Measurements from ENCODE around the gene C6orf52. TPM values are rescaled to one million over a fixed set of nuclear protein-coding genes. Genes with fewer than 3 reads are reported as not detected.
"Not testable (repeated sequence)": the region's sequence is repeated elsewhere in the genome, so short reads cannot be mapped to it uniquely, and the experiment has no call there.

Gene C6orf52
- total and polyA plus RNA-seq, 9 of the 15 experiments (the other 6 are each of a cell fraction or from before 2014, with no cell fraction given): 6.7 to 37.0 (median 11.1) TPM

DNA sequence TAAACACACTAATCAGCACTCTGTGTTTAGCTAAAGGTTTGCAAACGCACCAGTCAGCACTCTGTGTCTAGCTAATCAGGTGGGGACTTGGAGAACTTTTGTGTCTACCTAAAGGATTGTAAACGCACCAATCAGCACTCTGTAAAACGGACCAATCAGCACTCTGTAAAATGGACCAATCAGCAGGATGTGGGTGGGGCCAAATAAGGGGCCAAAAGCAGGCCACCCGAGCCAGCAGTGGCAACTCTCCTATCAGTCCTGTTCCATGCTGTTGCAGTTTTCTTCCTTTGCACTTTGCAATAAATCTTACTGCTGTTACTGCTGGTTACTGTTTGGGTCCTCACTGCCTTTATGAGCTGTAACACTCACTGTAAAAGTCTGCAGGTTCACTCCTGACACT, 47.2 kb upstream of the C6orf52 start:
- in situ Hi-C loops (cut with MboI); H3K4me3 ChIP-seq; H3K36me3 ChIP-seq (ENCODE audit: control insufficient read depth, insufficient read depth, low read length); H3K27me3 ChIP-seq (ENCODE audit: control insufficient read depth in 2 of 2, insufficient read depth in 2 of 2, low read length in 2 of 2); H4K20me1 ChIP-seq (replicated peaks; ENCODE audit: control insufficient read depth, insufficient read depth, low read length); H3K27ac ChIP-seq (ENCODE audit: extremely low read depth, low read depth, low read length); H3K79me2 ChIP-seq (ENCODE audit: control insufficient read depth, insufficient read depth, low read length); BruUV-seq (replicated peaks); H2AFZ ChIP-seq (ENCODE audit: low read depth, low read length); H3K9me3 ChIP-seq (replicated peaks; ENCODE audit: control insufficient read depth, insufficient read depth, low read depth, low read length); CTCF ChIA-PET (ENCODE audit: low intra/inter-chr PET ratio); H3K9me1 ChIP-seq (ENCODE audit: control insufficient read depth, insufficient read depth, low read length); H3K4me2 ChIP-seq (ENCODE audit: insufficient read depth, low read length); FAIRE-seq; intact Hi-C loops (cut with micrococcal nuclease); DNase-seq (ENCODE audit: extremely low read depth in 1 of 4, low spot score in 3 of 4); H3K9ac ChIP-seq (ENCODE audit: insufficient read depth in 1 of 2, low read depth in 2 of 2, low read length in 2 of 2): not testable (repeated sequence)
- POLR2A ChIA-PET: interaction anchor here (0.6 to 2.0 kb wide), 4 partner anchors 8 to 641 kb away, joined by 3 to 10 read pairs (median 6); partner anchors contain the start of gene TMEM14C
- H3K4me1 ChIP-seq (replicated peaks in 1 of 2; ENCODE audit: control insufficient read depth in 2 of 2, insufficient read depth in 2 of 2, low read length in 2 of 2): peaks cover 11 to 18% of the 10 kb centered on the region in 2 experiments
- TF ChIP-seq RBM25 (IDR thresholded peaks at IDR 0.05; ENCODE audit: low read depth, low read length, severe bottlenecking): peak; percentile 82
- TF ChIP-seq ZNF316 (IDR thresholded peaks at IDR 0.05): peak; percentile 81
- TF ChIP-seq SP1 (CRISPR knock-in tag; IDR thresholded peaks at IDR 0.05): peak; percentile 60; the same call in 1 of the 2 replicates
- TF ChIP-seq, protein P1, sequence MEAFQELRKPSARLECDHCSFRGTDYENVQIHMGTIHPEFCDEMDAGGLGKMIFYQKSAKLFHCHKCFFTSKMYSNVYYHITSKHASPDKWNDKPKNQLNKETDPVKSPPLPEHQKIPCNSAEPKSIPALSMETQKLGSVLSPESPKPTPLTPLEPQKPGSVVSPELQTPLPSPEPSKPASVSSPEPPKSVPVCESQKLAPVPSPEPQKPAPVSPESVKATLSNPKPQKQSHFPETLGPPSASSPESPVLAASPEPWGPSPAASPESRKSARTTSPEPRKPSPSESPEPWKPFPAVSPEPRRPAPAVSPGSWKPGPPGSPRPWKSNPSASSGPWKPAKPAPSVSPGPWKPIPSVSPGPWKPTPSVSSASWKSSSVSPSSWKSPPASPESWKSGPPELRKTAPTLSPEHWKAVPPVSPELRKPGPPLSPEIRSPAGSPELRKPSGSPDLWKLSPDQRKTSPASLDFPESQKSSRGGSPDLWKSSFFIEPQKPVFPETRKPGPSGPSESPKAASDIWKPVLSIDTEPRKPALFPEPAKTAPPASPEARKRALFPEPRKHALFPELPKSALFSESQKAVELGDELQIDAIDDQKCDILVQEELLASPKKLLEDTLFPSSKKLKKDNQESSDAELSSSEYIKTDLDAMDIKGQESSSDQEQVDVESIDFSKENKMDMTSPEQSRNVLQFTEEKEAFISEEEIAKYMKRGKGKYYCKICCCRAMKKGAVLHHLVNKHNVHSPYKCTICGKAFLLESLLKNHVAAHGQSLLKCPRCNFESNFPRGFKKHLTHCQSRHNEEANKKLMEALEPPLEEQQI (IDR thresholded peaks at IDR 0.05): 0 out of 2 replicates have a peak, but pooled peaks have one; percentile 57
- peak; percentile 58 for TF ChIP-seq CC2D1A (IDR thresholded peaks at IDR 0.05)
- peak; percentile 48 for TF ChIP-seq C11orf30 (IDR thresholded peaks at IDR 0.05; ENCODE audit: low read depth)
- peak; percentile 53 for TF ChIP-seq ASH1L (IDR thresholded peaks at IDR 0.05; ENCODE audit: borderline replicate concordance, low read depth, partially characterized antibody)
- TF ChIP-seq MAFG (tag; conservative IDR thresholded peaks at IDR 0.05): peak; percentile 15; the same call in 1 of the 2 replicates
- peak; percentile 91 for TF ChIP-seq NFYB (IDR thresholded peaks at IDR 0.05; ENCODE audit: extremely low read depth, insufficient read length)
- 66% methylated on average over 4 of the region's 4 CpGs for WGBS (ENCODE audit: insufficient coverage, low coverage, missing lambda C conversion rate)
- ATAC-seq: peak; percentile 36
